Kidney epithelial cell (primary cell): ENCODE results near the gene UBC. TPM values are rescaled to one million over a fixed set of nuclear protein-coding genes. Genes with fewer than 3 reads are reported as not detected.
"Not testable (repeated sequence)": the region's sequence is repeated elsewhere in the genome, so short reads cannot be mapped to it uniquely, and the experiment has no call there.

ENCODE experiments used
- DNase-seq: peaks from one replicate; pipeline ENCODE4 v3.0.0-alpha.2; 2010; ENCODE audit warnings: low read depth
- H3K27me3 ChIP-seq: 2 replicates; pipeline ENCODE4 v1.6.0; 2011; ENCODE audit warnings: low read length; ENCODE audit not compliant: control insufficient read depth, insufficient read depth
- H3K36me3 ChIP-seq: 2 replicates; pipeline ENCODE4 v1.5.1; 2011; ENCODE audit warnings: low read length; ENCODE audit not compliant: control insufficient read depth, insufficient read depth
- H3K4me3 ChIP-seq: 2 replicates; pipeline ENCODE4 v1.5.1; 2011; ENCODE audit warnings: low read depth, mild to moderate bottlenecking, control low read depth, low read length
- CTCF ChIP-seq: IDR thresholded peaks from 2 replicates; pipeline ENCODE4 v1.5.1; 2011; ENCODE audit warnings: mild to moderate bottlenecking, moderate library complexity, low read length, control low read depth, inconsistent platforms; ENCODE audit not compliant: insufficient read depth, poor library complexity, severe bottlenecking
- total RNA-seq: library from RNA; depleted of rRNA; stranded (reverse); fragments of >200 nt; gene quantifications from 2 replicates; pipeline ENCODE4 v1.2.3, GENCODE V29; 2015

The UBC gene
- total RNA-seq, 1 donor from 2014 or later = 1,432 TPM

- TF ChIP-seq CTCF = no peak
- Histone ChIP-seq H3K27me3 (no peaks in the 10 kb centered on the region), H3K4me3 (no peak overlapping the region), H3K36me3 (no peaks in the 10 kb centered on the region)
- DNase-seq = no peak
Measured at GRCh38 chr12:124904306-124905098, 9.9 kb downstream of the UBC start.

GRCh38 chr12:124902916-124903315 is 11.5 kb downstream of the UBC start:
- H3K4me3 ChIP-seq = no peak overlapping the region
- DNase-seq = no peak
- no peaks in the 10 kb centered on the region for H3K36me3 ChIP-seq
- H3K27me3 ChIP-seq = no peaks in the 10 kb centered on the region
- TF ChIP-seq CTCF = no peak

- DNase-seq = no peak
- Histone ChIP-seq H3K36me3 (no peaks in the 10 kb centered on the region), H3K27me3 (no peaks in the 10 kb centered on the region), H3K4me3 (no peak overlapping the region)
- TF ChIP-seq CTCF = no peak
Measured at GRCh38 chr12:124901003-124901402, 13.4 kb downstream of the UBC start.

- not testable (repeated sequence) for H3K36me3 ChIP-seq, H3K27me3 ChIP-seq, DNase-seq, H3K4me3 ChIP-seq
Measured at GRCh38 chr12:124900345-124900795, 14.1 kb downstream of the UBC start.

- Histone ChIP-seq H3K27me3 (no peaks in the 10 kb centered on the region), H3K4me3 (no peak overlapping the region), H3K36me3 (no peaks in the 10 kb centered on the region)
- no peak for DNase-seq
- TF ChIP-seq CTCF = no peak
Measured at GRCh38 chr12:124898923-124899294, 15.5 kb downstream of the UBC start.

- peak; percentile 28 for TF ChIP-seq CTCF
- no peak for DNase-seq
- H3K27me3 ChIP-seq = no peaks in the 10 kb centered on the region
- no peaks in the 10 kb centered on the region for H3K36me3 ChIP-seq
- no peak overlapping the region for H3K4me3 ChIP-seq
Measured at GRCh38 chr12:124898200-124898922, 16.1 kb downstream of the UBC start.
